ENCODE data around the gene ZNF71. TPM values are rescaled to one million over a fixed set of nuclear protein-coding genes. Genes with fewer than 3 reads are reported as not detected.

Gene ZNF71
- total RNA-seq, 1 experiment from 2014 or later = 8.0 TPM

GRCh38 chr19:56567274-56568120 lies 27.6 kb upstream of the ZNF71 start, which contains the start of gene ZNF470:
ZNF470 (plus strand) TSS chr19:56567468; CDS start chr19:56570312, 2,844 bp downstream.
- ChIA-PET CTCF (interaction anchor here (1.0 kb wide), 1 partner anchor 258 kb away, joined by 3 read pairs; no protein-coding TSS in a partner anchor), POLR2A (no interaction called here)
- H3K4me3 Mint-ChIP-seq = peak within 1 kb of the TSS; percentile 97
- H3K4me1 Mint-ChIP-seq = peaks cover 4% of the 10 kb centered on the region
- H3K36me3 Mint-ChIP-seq = peaks cover 64% of the 10 kb centered on the region
- H3K27ac Mint-ChIP-seq = peak within 1 kb of the TSS; percentile 69
- ATAC-seq (peak; percentile 97), DNase-seq (ENCODE audit: low spot score) (peak; percentile 93)
- peaks cover 6% of the 10 kb centered on the region for H3K27me3 Mint-ChIP-seq (ENCODE audit: low read depth)
- H3K9me3 Mint-ChIP-seq = peaks cover 60% of the 10 kb centered on the region
- peak; percentile 75; the same call in 1 of the 2 replicates for TF ChIP-seq ZBTB43 (CRISPR knock-in tag; IDR thresholded peaks at IDR 0.05)
- 0 out of 2 replicates have a peak, but pooled peaks have one; percentile 28 for TF ChIP-seq USF1 (CRISPR knock-in tag; IDR thresholded peaks at IDR 0.05)
- TF ChIP-seq ELF4 (CRISPR knock-in tag; IDR thresholded peaks at IDR 0.05; ENCODE audit: low read depth) = no peak
- TF ChIP-seq ZSCAN18 (CRISPR knock-in tag; IDR thresholded peaks at IDR 0.05) = no peak
- 0 out of 2 replicates have a peak, but pooled peaks have one; percentile 30 for TF ChIP-seq ZNF121 (CRISPR knock-in tag; IDR thresholded peaks at IDR 0.05)
- TF ChIP-seq NR1H2 (CRISPR knock-in tag; IDR thresholded peaks at IDR 0.05) = 0 out of 2 replicates have a peak, but pooled peaks have one; percentile 43
- no peak for TF ChIP-seq JAZF1 (CRISPR knock-in tag; IDR thresholded peaks at IDR 0.05)
- TF ChIP-seq ETV6 (CRISPR knock-in tag; IDR thresholded peaks at IDR 0.05) = 0 out of 2 replicates have a peak, but pooled peaks have one; percentile 35
- TF ChIP-seq ARID4B (CRISPR knock-in tag; IDR thresholded peaks at IDR 0.05; ENCODE audit: borderline replicate concordance) = 0 out of 2 replicates have a peak, but pooled peaks have one; percentile 6
- TF ChIP-seq CTCF (IDR thresholded peaks at IDR 0.05) = no peak
- no peak for TF ChIP-seq KAT7 (CRISPR knock-in tag; IDR thresholded peaks at IDR 0.05; ENCODE audit: borderline replicate concordance)
- peak; percentile 65; the same call in 1 of the 2 replicates for TF ChIP-seq ZNF138 (CRISPR knock-in tag; conservative IDR thresholded peaks at IDR 0.05)
- no peak for TF ChIP-seq TP53 (CRISPR knock-in tag; IDR thresholded peaks at IDR 0.05)
- TF ChIP-seq MLX (CRISPR knock-in tag; IDR thresholded peaks at IDR 0.05) = no peak
- peak; percentile 87 for TF ChIP-seq NFE2L1 (CRISPR knock-in tag; IDR thresholded peaks at IDR 0.05)
- TF ChIP-seq FOXP1 (CRISPR knock-in tag; IDR thresholded peaks at IDR 0.05; ENCODE audit: borderline replicate concordance) = peak; percentile 80
- TF ChIP-seq GRHL2 (CRISPR knock-in tag; IDR thresholded peaks at IDR 0.05; ENCODE audit: insufficient replicate concordance, severe bottlenecking) = no peak
- no peak for TF ChIP-seq ZMAT4 (CRISPR knock-in tag; IDR thresholded peaks at IDR 0.05)
- no peak for TF ChIP-seq FOXJ3 (CRISPR knock-in tag; IDR thresholded peaks at IDR 0.05; ENCODE audit: borderline replicate concordance)
- TF ChIP-seq FOXK1 (CRISPR knock-in tag; IDR thresholded peaks at IDR 0.05) = peak; percentile 77
- no peak for TF ChIP-seq E2F1 (CRISPR knock-in tag; IDR thresholded peaks at IDR 0.05)
- TF ChIP-seq ZNF317 (CRISPR knock-in tag; IDR thresholded peaks at IDR 0.05; ENCODE audit: borderline replicate concordance, low read depth) = 0 out of 2 replicates have a peak, but pooled peaks have one; percentile 30
- TF ChIP-seq MAX (CRISPR knock-in tag; IDR thresholded peaks at IDR 0.05) = peak; percentile 88

All from WTC11 (cell line).